SU-DHL-6 (cell line): ENCODE measurements around the gene ATP10A.

Source experiments
- H2AFZ ChIP-seq: fragments of 200-600 bp; sonication (generic); 2 replicates; pipeline ENCODE4 v1.6.1; 2014; ENCODE audit warnings: low read depth, mild to moderate bottlenecking, moderate library complexity, mixed read lengths, antibody characterized with exemption, low read length; ENCODE audit not compliant: severe bottlenecking
- H3F3A ChIP-seq: fragments of 200-600 bp; shearing (Covaris generic); 2 replicates; pipeline ENCODE4 v1.6.0; 2016; ENCODE audit warnings: antibody characterized with exemption, mild to moderate bottlenecking; ENCODE audit not compliant: insufficient read depth
- H3K27ac ChIP-seq: fragments of 200-600 bp; sonication (generic); 2 replicates; pipeline ENCODE4 v1.5.1; 2016; ENCODE audit warnings: low read depth, mild to moderate bottlenecking, low read length, moderate library complexity, mixed read lengths
- H3K27me3 ChIP-seq: fragments of 200-600 bp; sonication (generic), shearing (Covaris generic); 2 replicates; pipeline ENCODE4 v1.6.0; 2014; ENCODE audit warnings: mild to moderate bottlenecking, low read length
- H3K36me3 ChIP-seq: fragments of 200-600 bp; sonication (generic); 2 replicates; pipeline ENCODE4 v1.6.1; 2014; ENCODE audit warnings: mild to moderate bottlenecking, low read length, mixed read lengths
- H3K4me2 ChIP-seq: fragments of 300-600, 200-600 bp; shearing (Covaris generic), sonication (generic); 2 replicates; pipeline ENCODE4 v1.6.0; 2014; ENCODE audit warnings: low read length, low read depth, mild to moderate bottlenecking; ENCODE audit not compliant: poor library complexity, severe bottlenecking
- H3K4me3 ChIP-seq: fragments of 200-600 bp; sonication (generic); 2 replicates; pipeline ENCODE4 v1.5.1; 2014; ENCODE audit warnings: antibody characterized with exemption, low read length, mild to moderate bottlenecking, mixed read lengths; ENCODE audit not compliant: insufficient read depth, poor library complexity, severe bottlenecking
- H3K79me2 ChIP-seq: fragments of 200-600 bp; sonication (generic); 2 replicates; pipeline ENCODE4 v1.6.1; 2014; ENCODE audit warnings: mild to moderate bottlenecking, low read length, moderate library complexity; ENCODE audit not compliant: insufficient read depth
- H3K9ac ChIP-seq: fragments of 200-600 bp; sonication (generic); 2 replicates; pipeline ENCODE4 v1.7.0; 2014; ENCODE audit warnings: mild to moderate bottlenecking, low read length
- H3K9me2 ChIP-seq: fragments of 200-600 bp; sonication (generic); replicated peaks from 2 replicates; pipeline ENCODE4 v1.6.1; 2014; ENCODE audit warnings: low read length; ENCODE audit not compliant: insufficient read depth
- H3K9me3 ChIP-seq: fragments of 200-600 bp; sonication (generic); 2 replicates; pipeline ENCODE4 v1.6.1; 2014; ENCODE audit warnings: low read length, mixed read lengths; ENCODE audit not compliant: insufficient read depth
- H4K20me1 ChIP-seq: fragments of 200-600 bp; sonication (generic); 2 replicates; pipeline ENCODE4 v1.6.1; 2014; ENCODE audit warnings: low read depth, mild to moderate bottlenecking, antibody characterized with exemption, low read length, moderate library complexity, mixed read lengths
- EZH2phosphoT487 ChIP-seq: fragments of 200-600 bp; sonication (generic), shearing (Covaris generic); conservative IDR thresholded peaks from 2 replicates; pipeline ENCODE4 v1.6.1; 2018; ENCODE audit warnings: mild to moderate bottlenecking, antibody characterized with exemption, low read length, moderate library complexity, mixed read lengths
- TF ChIP-seq, protein P1 (sequence below): fragments of 200-600 bp; sonication (generic); IDR thresholded peaks from one replicate; pipeline ENCODE4 v1.5.1; 2017; ENCODE audit warnings: antibody characterized with exemption, mild to moderate bottlenecking, low read length, moderate library complexity; ENCODE audit not compliant: insufficient read depth, poor library complexity, severe bottlenecking

ATP10A gene

DNA sequence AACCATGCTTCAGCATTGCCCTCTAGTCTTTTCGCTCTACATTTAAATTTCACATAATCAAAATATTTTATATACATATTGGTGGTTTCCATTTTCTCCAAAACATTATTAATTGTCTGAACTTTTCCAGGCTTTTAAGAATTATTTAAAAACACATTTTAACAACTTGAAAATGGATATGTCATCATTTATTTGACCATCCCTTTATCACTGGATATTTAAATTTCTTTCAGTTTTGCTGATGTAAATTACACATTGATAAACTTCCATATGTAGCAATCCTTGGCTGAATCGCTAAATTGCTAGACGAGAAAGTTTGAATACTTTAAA lies 146.0 kb downstream of the ATP10A start:
- Histone ChIP-seq H4K20me1 (no peaks in the 10 kb centered on the region), H3K4me3 (no peak overlapping the region), H3K9me3 (no peaks in the 10 kb centered on the region), H3K9me2 (no peaks in the 10 kb centered on the region), H3F3A (no peaks in the 10 kb centered on the region), H3K36me3 (no peaks in the 10 kb centered on the region), H3K27me3 (no peaks in the 10 kb centered on the region), H3K4me2 (no peak overlapping the region), H3K79me2 (no peaks in the 10 kb centered on the region), H3K27ac (no peak overlapping the region), H2AFZ (no peak overlapping the region), H3K9ac (no peak overlapping the region)
- TF ChIP-seq, protein P1, sequence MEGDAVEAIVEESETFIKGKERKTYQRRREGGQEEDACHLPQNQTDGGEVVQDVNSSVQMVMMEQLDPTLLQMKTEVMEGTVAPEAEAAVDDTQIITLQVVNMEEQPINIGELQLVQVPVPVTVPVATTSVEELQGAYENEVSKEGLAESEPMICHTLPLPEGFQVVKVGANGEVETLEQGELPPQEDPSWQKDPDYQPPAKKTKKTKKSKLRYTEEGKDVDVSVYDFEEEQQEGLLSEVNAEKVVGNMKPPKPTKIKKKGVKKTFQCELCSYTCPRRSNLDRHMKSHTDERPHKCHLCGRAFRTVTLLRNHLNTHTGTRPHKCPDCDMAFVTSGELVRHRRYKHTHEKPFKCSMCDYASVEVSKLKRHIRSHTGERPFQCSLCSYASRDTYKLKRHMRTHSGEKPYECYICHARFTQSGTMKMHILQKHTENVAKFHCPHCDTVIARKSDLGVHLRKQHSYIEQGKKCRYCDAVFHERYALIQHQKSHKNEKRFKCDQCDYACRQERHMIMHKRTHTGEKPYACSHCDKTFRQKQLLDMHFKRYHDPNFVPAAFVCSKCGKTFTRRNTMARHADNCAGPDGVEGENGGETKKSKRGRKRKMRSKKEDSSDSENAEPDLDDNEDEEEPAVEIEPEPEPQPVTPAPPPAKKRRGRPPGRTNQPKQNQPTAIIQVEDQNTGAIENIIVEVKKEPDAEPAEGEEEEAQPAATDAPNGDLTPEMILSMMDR, result no peak
- TF ChIP-seq EZH2phosphoT487, result no peak

DNA sequence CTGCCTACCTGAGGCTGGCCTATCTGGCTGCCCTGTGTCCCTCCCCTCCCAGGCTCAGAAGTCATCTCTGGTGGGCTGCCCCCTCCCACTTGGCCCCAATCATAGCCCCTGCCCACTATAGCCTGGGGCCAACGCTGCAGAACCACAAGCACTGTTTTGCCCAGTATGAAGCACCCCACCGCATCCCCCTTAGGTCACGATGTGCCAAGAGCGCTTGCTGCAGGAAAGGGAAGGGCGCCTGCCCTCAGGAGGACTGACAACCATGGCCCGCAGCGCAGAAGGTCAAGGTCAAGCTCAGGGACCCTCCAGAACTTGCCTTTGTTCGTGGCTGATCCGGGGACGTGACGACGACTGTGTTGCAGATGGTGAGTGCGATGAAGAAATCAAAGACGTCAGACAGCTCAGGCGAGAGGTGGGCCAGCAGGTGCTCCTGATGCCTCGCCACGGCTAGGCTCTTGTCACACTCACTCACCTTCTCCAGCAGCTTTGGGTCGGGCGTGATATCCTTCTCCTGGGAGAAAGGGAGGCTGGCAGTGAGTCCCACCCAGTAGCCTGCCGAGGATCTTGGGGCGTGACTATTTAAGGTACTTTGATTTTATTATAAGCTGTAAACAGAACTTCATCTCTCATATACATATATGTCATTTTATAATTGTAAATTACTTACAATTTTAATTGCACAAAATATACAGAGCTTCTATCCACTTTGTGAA lies 146.6 kb downstream of the ATP10A start:
- Histone ChIP-seq H4K20me1 (no peaks in the 10 kb centered on the region), H3K4me2 (no peak overlapping the region), H3K9ac (no peak overlapping the region)

DNA sequence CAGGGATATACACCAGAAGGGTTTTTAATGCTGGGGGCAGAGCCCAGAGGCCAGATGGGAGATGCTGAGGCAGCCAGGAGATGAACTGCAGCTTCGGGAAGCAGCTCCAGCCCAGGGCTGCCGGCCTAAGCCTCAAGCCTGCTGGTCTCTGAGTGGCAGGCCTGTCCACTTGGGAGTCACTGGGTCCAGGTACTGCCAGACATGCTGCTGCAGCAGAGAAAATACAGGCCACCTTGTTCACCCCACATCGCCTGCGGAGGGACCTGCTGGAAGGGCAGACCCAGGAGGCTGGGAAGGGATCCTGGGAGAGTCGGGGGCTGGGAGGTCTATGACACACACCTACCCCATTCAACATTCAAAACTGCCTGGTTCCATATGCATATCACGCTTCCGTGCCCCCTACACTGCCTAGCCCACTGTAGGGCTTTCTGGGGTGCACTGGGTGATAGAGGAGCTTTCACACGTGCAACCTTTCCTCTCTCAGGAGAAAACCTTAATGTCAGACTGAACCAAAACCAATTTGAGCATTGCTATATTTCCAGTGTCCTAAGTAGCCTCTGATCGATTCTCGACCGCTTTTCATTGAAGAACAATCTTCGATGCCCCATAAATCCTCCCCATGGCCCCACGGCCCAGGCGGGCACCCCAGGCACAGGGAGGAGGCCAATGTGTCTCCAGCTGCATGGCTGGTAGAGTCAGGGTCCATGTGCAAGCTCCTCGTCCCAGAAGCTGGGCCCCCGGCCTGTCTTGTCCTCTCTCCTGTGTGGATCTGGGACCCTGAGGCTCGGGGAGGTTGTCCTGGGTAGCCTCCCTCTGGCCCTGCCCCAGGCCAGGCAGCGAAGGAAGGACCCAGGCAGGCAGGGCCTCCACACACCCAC lies 147.4 kb downstream of the ATP10A start:
- H3K9ac ChIP-seq, result no peak overlapping the region
- TF ChIP-seq, protein P1, result no peak
- TF ChIP-seq EZH2phosphoT487, result no peak
- no peaks in the 10 kb centered on the region for H3K79me2 ChIP-seq
- H3K4me2 ChIP-seq, result no peak overlapping the region
- no peaks in the 10 kb centered on the region for H3K27me3 ChIP-seq
- H3K36me3 ChIP-seq, result no peaks in the 10 kb centered on the region
- no peaks in the 10 kb centered on the region for H3K9me3 ChIP-seq
- H3K9me2 ChIP-seq, result no peaks in the 10 kb centered on the region
- no peak overlapping the region for H3K27ac ChIP-seq
- no peak overlapping the region for H3K4me3 ChIP-seq
- H4K20me1 ChIP-seq, result no peaks in the 10 kb centered on the region
- H3F3A ChIP-seq, result no peaks in the 10 kb centered on the region
- H2AFZ ChIP-seq, result no peak overlapping the region

More for the DNA sequence above, 146.6 kb downstream of the ATP10A start:
- H3K27ac ChIP-seq, result no peak overlapping the region
- H3K4me3 ChIP-seq, result no peak overlapping the region
- no peak overlapping the region for H2AFZ ChIP-seq
- H3K9me3 ChIP-seq, result no peaks in the 10 kb centered on the region
- TF ChIP-seq, protein P1, result no peak
- TF ChIP-seq EZH2phosphoT487, result no peak
- no peaks in the 10 kb centered on the region for H3F3A ChIP-seq
- no peaks in the 10 kb centered on the region for H3K79me2 ChIP-seq
- no peaks in the 10 kb centered on the region for H3K36me3 ChIP-seq
- no peaks in the 10 kb centered on the region for H3K9me2 ChIP-seq
- H3K27me3 ChIP-seq, result no peaks in the 10 kb centered on the region
